Endothelial cell of umbilical vein (primary cell): ENCODE data around the gene BDKRB2.

Source experiments
- CTCF ChIP-seq, 2 donors: IDR thresholded peaks; 1 replicate in 1 of 2; 2 replicates in 1 of 2; pipeline ENCODE4 v1.5.1; 2011; ENCODE audit warnings: low read length in 2 of 2, mild to moderate bottlenecking in 2 of 2, moderate library complexity in 2 of 2, control low read depth in 1 of 2, inconsistent platforms in 1 of 2, low read depth in 1 of 2; ENCODE audit not compliant: insufficient read depth in 1 of 2; ENCODE audit errors: extremely low read depth in 1 of 2
- EZH2 ChIP-seq: IDR thresholded peaks from 2 replicates; pipeline ENCODE4 v1.6.1; 2012; ENCODE audit warnings: borderline replicate concordance, low read depth, mild to moderate bottlenecking, moderate library complexity, low read length, inconsistent platforms; ENCODE audit not compliant: severe bottlenecking
- FOS ChIP-seq: IDR thresholded peaks from 2 replicates; pipeline ENCODE4 v1.6.1; 2011; ENCODE audit warnings: mild to moderate bottlenecking, low read length, moderate library complexity, borderline replicate concordance; ENCODE audit not compliant: insufficient read depth
- JUN ChIP-seq: IDR thresholded peaks from 2 replicates; pipeline ENCODE4 v1.6.1; 2011; ENCODE audit warnings: borderline replicate concordance, low read depth; ENCODE audit not compliant: insufficient read length, insufficient read depth
- MAX ChIP-seq: IDR thresholded peaks from 2 replicates; pipeline ENCODE4 v1.6.1; 2011; ENCODE audit not compliant: insufficient read depth, insufficient read length
- MYC ChIP-seq: IDR thresholded peaks from one replicate; pipeline ENCODE4 v1.6.1; 2011; ENCODE audit warnings: mild to moderate bottlenecking, low read depth, low read length
- POLR2A ChIP-seq: IDR thresholded peaks from 2 replicates; pipeline ENCODE4 v1.6.1; 2012; ENCODE audit warnings: low read depth, mild to moderate bottlenecking, control low read depth, low read length
- POLR2AphosphoS5 ChIP-seq: IDR thresholded peaks from 2 replicates; pipeline ENCODE4 v1.6.1; 2012; ENCODE audit warnings: low read depth, mild to moderate bottlenecking, control low read depth, low read length, moderate library complexity; ENCODE audit not compliant: insufficient read depth

- TF ChIP-seq MAX (no peak), JUN (no peak), POLR2AphosphoS5 (no peak), CTCF (IDR thresholded peaks at IDR 0.05; ENCODE audit: extremely low read depth in 1 of 2, insufficient read depth in 1 of 2, low read depth in 1 of 2, low read length in 2 of 2) (no peak), POLR2A (no peak), MYC (no peak), EZH2 (no peak), FOS (no peak)
Measured at GRCh38 chr14:96201965-96202364, 2.7 kb upstream of the BDKRB2 start.
